Amygdala (tissue), 56 donors: ENCODE measurements around the gene PTGES3L.
"Not testable (repeated sequence)": the region's sequence is repeated elsewhere in the genome, so short reads cannot be mapped to it uniquely, and the experiment has no call there.

ENCODE experiments used
- DNase-seq, 56 donors: peaks; one replicate each; lab custom pipeline; 2025; lab: John Stamatoyannopoulos, UW

PTGES3L gene

DNA sequence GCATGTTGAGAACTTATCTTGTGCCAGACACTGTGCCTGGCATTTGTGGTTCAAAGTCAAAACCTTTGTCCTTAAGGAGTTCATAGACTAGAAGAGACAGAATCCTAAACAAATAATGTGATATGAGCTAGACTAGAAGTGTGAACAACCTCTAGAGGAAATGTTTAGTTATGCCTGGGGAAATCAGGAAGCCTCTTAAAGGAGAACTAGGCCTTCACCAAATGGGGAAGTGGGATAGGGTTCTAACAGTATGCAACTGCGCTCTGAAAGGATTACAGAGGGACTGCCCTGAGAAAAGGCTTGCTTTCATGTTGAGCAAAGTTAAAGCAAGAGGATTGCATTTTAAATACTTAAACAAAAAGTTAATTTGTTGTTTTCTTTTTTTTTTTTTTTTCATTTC is 5.3 kb upstream of the PTGES3L start:
- DNase-seq, result no peak

DNA sequence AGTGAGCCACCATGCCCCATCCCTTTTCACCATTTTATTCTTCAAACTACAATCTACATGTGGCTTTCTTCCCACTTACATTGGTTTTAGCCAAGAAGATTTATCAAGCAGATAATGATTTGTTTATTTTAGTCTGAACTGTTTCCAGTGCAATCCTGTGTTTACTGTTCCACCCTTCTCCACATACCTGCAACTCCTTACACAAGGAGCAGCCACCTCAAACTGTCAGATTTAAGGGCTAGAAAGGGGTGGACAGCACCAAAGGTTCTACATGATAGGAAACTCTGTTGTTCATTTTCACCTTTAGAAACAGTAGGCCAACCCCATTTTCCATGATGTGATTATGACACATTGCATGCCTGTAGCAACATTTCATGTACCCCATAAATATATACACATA is 2.4 kb upstream of the PTGES3L start:
- no peak for DNase-seq

- DNase-seq, result peak in 32 of 56 donors; percentile 4 to 45 (median 28)
These were observed 1.0 kb upstream of the PTGES3L start for GRCh38 chr17:42980766-42981397.

DNA sequence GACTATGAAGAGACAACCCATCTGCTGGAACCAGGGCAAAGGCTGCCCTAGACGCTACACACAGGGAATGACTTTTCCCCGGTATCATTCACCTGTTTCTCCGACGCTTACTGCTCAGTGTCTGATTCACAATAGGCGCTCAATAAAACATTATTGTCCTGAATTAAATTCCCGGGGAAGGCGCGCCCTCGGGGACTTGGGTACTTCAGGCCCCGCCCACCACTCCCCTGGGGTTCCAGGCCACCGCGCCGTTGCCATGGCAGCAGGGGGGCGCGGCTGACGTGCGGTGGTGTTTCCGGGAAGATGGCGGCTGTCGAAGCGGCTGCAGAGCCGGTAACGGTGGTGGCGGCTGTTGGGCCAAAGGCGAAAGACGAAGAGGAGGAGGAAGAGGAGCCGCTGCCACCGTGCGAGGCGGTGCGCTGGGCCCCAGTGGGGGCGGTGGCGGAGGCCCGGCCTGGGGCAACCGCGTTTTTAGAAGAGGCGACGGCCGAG is 440 bp upstream of the PTGES3L start, which contains the start of gene RUNDC1:
TSS of gene RUNDC1 (plus strand) at position 292 of the 492 bp plus-strand sequence. CDS start at position 304, 12 bp downstream.
- DNase-seq, result peak in 55 of 56 donors; percentile 22 to 89 (median 72)

GRCh38 chr17:42975701-42976100 is 4.2 kb downstream of the PTGES3L start:
- not testable (repeated sequence) for DNase-seq

- DNase-seq, result no peak
These were observed 4.6 kb downstream of the PTGES3L start for GRCh38 chr17:42975265-42975664.

- DNase-seq, result not testable (repeated sequence)
These were observed 6.6 kb downstream of the PTGES3L start for GRCh38 chr17:42973323-42973722.

- DNase-seq, result no peak
These were observed 8.3 kb downstream of the PTGES3L start for GRCh38 chr17:42971589-42971988.

DNA sequence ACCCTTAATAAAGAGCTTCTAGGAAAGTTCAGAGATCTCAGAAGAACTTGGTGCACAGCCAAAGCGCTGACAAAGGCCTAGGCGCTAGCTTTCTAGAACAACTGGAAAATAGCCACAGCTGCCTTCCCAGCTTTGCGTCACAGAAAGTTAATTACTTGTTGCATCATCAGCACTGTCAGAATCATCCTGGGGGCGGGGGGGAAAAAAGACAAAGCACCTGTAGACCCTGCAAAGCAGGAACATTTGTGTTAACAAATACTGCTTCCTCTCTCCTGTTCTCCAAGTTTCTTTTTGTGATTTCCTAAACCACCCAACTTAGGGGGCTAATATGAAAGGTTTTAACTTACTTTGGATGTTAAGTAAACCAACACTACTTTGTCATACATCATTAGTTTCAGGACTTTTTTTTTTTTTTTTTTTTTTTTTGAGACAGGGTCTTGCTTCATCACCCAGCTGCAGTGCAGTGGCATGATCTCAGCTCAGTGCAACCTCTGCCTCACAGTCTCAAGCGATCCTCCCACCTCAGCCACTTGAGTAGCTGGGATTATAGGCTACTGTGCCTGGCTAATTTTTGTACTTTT is 10.8 kb downstream of the PTGES3L start:
- DNase-seq, result peak in 2 of 56 donors; percentile 4 to 18

GRCh38 chr17:42967925-42968324 is 12.0 kb downstream of the PTGES3L start:
- no peak for DNase-seq

- peak; percentile 33 to 93 (median 79) for DNase-seq
These were observed 15.5 kb downstream of the PTGES3L start, which contains the start of gene AARSD1 for GRCh38 chr17:42964161-42964932. Gene AARSD1 (minus strand): TSS chr17:42964454. CDS start chr17:42964440, 14 bp downstream.

- DNase-seq, result no peak
These were observed 26.2 kb downstream of the PTGES3L start for GRCh38 chr17:42953669-42954068.

GRCh38 chr17:42950044-42950783 is 29.7 kb downstream of the PTGES3L start:
- no peak for DNase-seq

- DNase-seq, result no peak
These were observed 33.1 kb downstream of the PTGES3L start for GRCh38 chr17:42946812-42947211.

GRCh38 chr17:42944211-42944610 is 35.7 kb downstream of the PTGES3L start:
- DNase-seq, result no peak

DNA sequence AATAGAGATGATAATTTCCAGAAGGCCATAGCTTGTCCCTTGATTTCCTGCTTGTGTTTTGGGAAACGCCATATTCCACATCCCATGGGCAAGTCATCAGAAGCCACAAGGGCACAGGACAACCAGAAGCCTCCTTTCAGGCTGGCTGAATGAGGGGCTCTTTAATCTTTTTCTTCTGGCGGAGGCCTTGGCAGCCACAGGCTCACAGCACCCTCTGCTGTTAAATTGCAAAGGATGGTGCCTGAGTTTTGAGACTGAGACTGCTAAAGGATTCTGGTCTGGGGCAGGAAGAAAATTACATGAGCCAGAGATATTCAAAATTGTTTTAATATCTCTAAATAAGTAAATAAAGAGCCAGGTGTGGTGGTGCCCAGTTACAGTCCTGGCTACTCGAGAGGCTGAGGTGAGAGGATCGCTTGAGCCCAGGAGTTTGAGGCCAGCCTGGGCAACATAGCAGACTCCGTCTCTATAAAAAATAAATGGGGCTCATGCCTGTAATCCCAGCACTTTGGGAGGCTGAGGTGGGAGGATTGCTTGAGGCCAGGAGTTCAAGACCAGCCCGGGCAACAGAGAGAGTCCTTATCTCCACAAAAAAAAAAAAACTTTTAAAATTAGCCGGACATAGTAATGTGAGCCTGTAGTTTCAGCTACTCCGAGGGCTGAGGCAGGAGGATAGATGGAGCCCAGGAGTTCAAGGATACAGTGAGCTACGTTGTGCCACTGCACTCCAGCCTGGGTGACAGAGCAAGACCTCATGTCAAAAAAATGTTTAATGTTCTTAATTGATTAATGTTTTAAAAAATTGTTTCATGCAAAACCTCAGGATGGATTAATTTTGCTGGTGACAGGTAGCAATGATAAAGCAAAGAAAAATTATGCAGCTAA is 41.9 kb downstream of the PTGES3L start:
- DNase-seq, result peak in 32 of 56 donors; percentile 1 to 66 (median 18)

DNA sequence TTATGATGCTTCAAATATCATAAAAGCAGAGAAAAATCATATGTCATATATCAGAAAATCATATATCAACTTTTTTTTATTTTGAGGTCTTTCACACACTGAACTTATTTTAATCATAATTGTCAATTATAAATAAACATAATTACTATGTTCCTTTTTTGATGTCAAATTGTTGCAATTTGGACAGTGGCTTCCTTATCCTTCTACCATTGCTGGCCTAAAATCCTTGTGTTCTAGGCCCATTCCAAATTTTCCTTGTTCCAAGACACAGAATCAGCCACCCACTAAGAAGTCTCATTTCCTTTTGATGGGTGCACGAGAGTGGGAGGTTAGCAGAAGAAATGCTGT is 50.4 kb downstream of the PTGES3L start:
- DNase-seq, result no peak

DNA sequence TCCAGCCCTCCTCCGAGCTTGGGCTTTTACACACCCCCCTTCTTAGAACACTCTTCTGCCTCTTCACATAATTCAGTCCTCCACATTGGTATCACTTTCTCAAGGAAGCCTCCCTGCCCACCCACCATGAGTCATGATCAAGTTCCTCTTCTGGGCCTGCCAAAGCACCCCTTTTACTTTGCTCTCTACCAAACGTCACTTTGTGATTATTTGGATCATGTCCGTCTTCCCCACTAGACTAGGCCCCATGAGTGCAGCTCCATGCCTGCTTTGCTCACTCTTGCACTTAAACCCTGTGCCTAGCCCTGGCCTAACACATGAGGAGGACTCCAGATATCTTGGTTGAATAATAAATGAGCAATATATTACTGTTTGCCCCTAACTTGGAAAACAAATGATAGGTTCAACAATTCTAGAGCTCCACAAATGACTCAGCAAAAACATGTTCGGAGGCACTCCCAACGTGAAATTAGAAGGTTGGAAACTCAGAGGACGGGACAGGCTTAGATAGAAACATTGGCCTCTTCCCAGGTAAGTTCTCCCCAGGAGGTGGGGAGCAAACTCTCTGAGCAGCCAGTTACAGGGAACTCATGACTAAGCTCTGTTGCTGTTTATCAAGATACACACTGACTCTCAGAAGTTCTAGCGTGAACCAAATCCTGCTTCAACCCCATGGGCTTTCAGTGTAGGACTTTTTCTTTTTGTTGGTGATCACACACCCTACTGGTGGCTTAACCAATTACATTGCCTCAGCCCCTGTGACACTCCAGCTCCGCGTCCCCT is 51.0 kb downstream of the PTGES3L start:
- DNase-seq, result peak in 3 of 56 donors; percentile 1 to 4 (median 3)

DNA sequence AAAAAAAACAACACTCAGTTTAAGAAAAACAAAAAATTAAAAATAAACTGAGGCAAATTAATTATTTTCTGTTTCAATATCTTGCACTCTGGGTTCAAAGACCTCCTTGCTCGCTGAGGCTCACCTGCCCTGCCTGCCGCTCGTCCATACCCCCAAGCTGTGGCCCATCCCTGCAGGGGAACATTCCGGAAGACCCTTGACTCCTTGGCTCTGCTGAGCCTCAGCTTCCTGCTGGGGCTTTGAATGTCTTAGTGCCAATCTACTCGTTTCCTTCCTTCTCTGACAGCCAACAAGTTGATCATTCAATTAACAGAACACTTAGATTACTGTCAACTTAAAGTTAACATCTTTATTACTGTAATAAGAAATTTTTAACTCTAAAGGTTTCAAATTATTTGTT is 55.0 kb downstream of the PTGES3L start:
- DNase-seq, result no peak
